Measurements from ENCODE around the gene TGFB1. TPM values are rescaled to one million over a fixed set of nuclear protein-coding genes. Genes with fewer than 3 reads are reported as not detected.

TGFB1 gene
- total and polyA plus RNA-seq, 2 of the 13 experiments (the other 11 are each of a cell fraction or from before 2014, with no cell fraction given) = 4.1 to 5.4 TPM

DNA sequence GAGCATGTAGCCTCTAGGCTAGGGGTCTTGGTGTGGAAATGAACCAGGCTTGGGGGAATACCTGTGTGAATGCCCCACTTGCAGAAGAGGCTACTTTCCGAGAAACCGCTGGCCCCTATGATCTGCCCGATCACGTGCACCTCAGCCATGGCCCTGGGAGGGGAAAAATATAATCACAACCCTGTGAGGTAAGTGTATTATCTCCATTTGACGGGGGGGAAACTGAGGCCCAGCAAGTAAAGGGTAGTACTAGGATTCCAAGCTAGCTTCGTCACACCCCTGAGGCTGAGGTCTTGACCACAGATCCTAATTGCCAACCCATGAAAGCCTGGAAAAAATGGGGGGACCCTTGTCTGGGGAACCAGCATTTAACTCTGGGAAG lies 9.6 kb upstream of the TGFB1 start (continued):
- TF ChIP-seq, protein P1, sequence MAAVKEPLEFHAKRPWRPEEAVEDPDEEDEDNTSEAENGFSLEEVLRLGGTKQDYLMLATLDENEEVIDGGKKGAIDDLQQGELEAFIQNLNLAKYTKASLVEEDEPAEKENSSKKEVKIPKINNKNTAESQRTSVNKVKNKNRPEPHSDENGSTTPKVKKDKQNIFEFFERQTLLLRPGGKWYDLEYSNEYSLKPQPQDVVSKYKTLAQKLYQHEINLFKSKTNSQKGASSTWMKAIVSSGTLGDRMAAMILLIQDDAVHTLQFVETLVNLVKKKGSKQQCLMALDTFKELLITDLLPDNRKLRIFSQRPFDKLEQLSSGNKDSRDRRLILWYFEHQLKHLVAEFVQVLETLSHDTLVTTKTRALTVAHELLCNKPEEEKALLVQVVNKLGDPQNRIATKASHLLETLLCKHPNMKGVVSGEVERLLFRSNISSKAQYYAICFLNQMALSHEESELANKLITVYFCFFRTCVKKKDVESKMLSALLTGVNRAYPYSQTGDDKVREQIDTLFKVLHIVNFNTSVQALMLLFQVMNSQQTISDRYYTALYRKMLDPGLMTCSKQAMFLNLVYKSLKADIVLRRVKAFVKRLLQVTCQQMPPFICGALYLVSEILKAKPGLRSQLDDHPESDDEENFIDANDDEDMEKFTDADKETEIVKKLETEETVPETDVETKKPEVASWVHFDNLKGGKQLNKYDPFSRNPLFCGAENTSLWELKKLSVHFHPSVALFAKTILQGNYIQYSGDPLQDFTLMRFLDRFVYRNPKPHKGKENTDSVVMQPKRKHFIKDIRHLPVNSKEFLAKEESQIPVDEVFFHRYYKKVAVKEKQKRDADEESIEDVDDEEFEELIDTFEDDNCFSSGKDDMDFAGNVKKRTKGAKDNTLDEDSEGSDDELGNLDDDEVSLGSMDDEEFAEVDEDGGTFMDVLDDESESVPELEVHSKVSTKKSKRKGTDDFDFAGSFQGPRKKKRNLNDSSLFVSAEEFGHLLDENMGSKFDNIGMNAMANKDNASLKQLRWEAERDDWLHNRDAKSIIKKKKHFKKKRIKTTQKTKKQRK (IDR thresholded peaks at IDR 0.05; ENCODE audit: low read length) = no peak
- TF ChIP-seq ZNF136 (CRISPR knock-in tag; IDR thresholded peaks at IDR 0.05; ENCODE audit: low read depth) (no peak), SRY (CRISPR knock-in tag; IDR thresholded peaks at IDR 0.05) (peak; percentile 30; the same call in 1 of the 2 replicates), KLF6 (CRISPR knock-in tag; IDR thresholded peaks at IDR 0.05) (peak; percentile 2; the same call in 1 of the 2 replicates), PPARG (CRISPR knock-in tag; conservative IDR thresholded peaks at IDR 0.05) (no peak), CHD2 (IDR thresholded peaks at IDR 0.05; ENCODE audit: low read depth, low read length) (no peak), ZNF557 (CRISPR knock-in tag; IDR thresholded peaks at IDR 0.05) (no peak), THAP11 (CRISPR knock-in tag; IDR thresholded peaks at IDR 0.05) (no peak), ARHGAP35 (CRISPR knock-in tag; IDR thresholded peaks at IDR 0.05; ENCODE audit: borderline replicate concordance) (no peak), KLF16 (CRISPR knock-in tag; IDR thresholded peaks at IDR 0.05) (peak in 1 of 2 experiments; percentile 13; a peak in 2 of 4 replicates), TCF7L2 (IDR thresholded peaks at IDR 0.05; ENCODE audit: low read depth, low read length) (no peak), HNF4A (CRISPR knock-in tag; IDR thresholded peaks at IDR 0.05) (no peak)
- TF ChIP-seq, protein P2, sequence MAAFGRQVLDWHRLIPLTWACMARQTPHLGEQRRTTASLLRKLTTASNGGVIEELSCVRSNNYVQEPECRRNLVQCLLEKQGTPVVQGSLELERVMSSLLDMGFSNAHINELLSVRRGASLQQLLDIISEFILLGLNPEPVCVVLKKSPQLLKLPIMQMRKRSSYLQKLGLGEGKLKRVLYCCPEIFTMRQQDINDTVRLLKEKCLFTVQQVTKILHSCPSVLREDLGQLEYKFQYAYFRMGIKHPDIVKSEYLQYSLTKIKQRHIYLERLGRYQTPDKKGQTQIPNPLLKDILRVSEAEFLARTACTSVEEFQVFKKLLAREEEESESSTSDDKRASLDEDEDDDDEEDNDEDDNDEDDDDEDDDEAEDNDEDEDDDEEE (CRISPR knock-in tag; IDR thresholded peaks at IDR 0.05) = no peak

Data from HepG2 (cell line).